ENCODE results near the gene NHERF1. TPM values are rescaled to one million over a fixed set of nuclear protein-coding genes. Genes with fewer than 3 reads are reported as not detected.

NHERF1 gene
- total and polyA plus RNA-seq, 5 donors: 6.1 to 11.6 (median 9.2) TPM

GRCh38 chr17:74733365-74734122 is 14.9 kb upstream of the NHERF1 start:
- intact Hi-C loops (cut with DNase I): no loop called here
- no peaks in the 10 kb centered on the region for H3K4me1 ChIP-seq (ENCODE audit: control insufficient read depth, insufficient read depth, low read length)
- no peak for ATAC-seq
- no peak overlapping the region for H3K27ac ChIP-seq (ENCODE audit: low read length)
- 68% methylated on average over 9 of the region's 9 CpGs for WGBS
- H3K27me3 ChIP-seq (ENCODE audit: control insufficient read depth, insufficient read depth): no peaks in the 10 kb centered on the region
- H3K9me3 ChIP-seq (ENCODE audit: control insufficient read depth, low read length): no peaks in the 10 kb centered on the region
- no peak for DNase-seq
- no peak overlapping the region for H3K4me3 ChIP-seq (ENCODE audit: low read length)

- Histone ChIP-seq H3K4me3 (ENCODE audit: low read length) (no peak overlapping the region), H3K9me3 (ENCODE audit: control insufficient read depth, low read length) (no peaks in the 10 kb centered on the region), H3K27me3 (ENCODE audit: control insufficient read depth, insufficient read depth) (no peaks in the 10 kb centered on the region), H3K27ac (ENCODE audit: low read length) (no peak overlapping the region), H3K4me1 (ENCODE audit: control insufficient read depth, insufficient read depth, low read length) (no peaks in the 10 kb centered on the region)
- 94% methylated on average over 3 of the region's 3 CpGs for whole genome bisulfite sequencing
- DNase-seq: no peak
- ATAC-seq: no peak
- intact Hi-C loops (cut with DNase I): no loop called here
These were observed 14.2 kb upstream of the NHERF1 start for GRCh38 chr17:74734256-74734655.

- intact Hi-C loops (cut with DNase I): loop anchor here in 2 of 4 donors (5.0 kb wide), 1 partner anchor 79 kb away; no protein-coding TSS in a partner anchor
- ATAC-seq: peak; percentile 54 to 67
- Histone ChIP-seq H3K4me3 (ENCODE audit: low read length) (peak within 1 kb of the TSS; percentile 23), H3K9me3 (ENCODE audit: control insufficient read depth, low read length) (no peaks in the 10 kb centered on the region), H3K27me3 (ENCODE audit: control insufficient read depth, insufficient read depth) (no peaks in the 10 kb centered on the region), H3K27ac (ENCODE audit: low read length) (no peak within 1 kb of the TSS), H3K4me1 (ENCODE audit: control insufficient read depth, insufficient read depth, low read length) (no peaks in the 10 kb centered on the region)
- peak; percentile 60 to 86 (median 83) for DNase-seq
- 1% methylated on average over 67 of the region's 67 CpGs for WGBS
These were observed 11.7 kb upstream of the NHERF1 start, which contains the start of gene RAB37 for GRCh38 chr17:74736513-74737298. RAB37 (plus strand) TSS chr17:74737256; CDS start chr17:74737273, 17 bp downstream.

GRCh38 chr17:74737299-74738050 is 11.0 kb upstream of the NHERF1 start:
- Histone ChIP-seq H3K27ac (ENCODE audit: low read length) (no peak overlapping the region), H3K4me3 (ENCODE audit: low read length) (peak overlapping the region; percentile 23), H3K4me1 (ENCODE audit: control insufficient read depth, insufficient read depth, low read length) (no peaks in the 10 kb centered on the region), H3K9me3 (ENCODE audit: control insufficient read depth, low read length) (no peaks in the 10 kb centered on the region), H3K27me3 (ENCODE audit: control insufficient read depth, insufficient read depth) (no peaks in the 10 kb centered on the region)
- intact Hi-C loops (cut with DNase I): loop anchor here in 2 of 4 donors (5.0 kb wide), 1 partner anchor 80 kb away; no protein-coding TSS in a partner anchor
- DNase-seq (peak in 2 of 3 donors; percentile 71 to 73), ATAC-seq (peak; percentile 8 to 25)
- WGBS: 3% methylated on average over 38 of the region's 38 CpGs

GRCh38 chr17:74738051-74738996 is 10.1 kb upstream of the NHERF1 start:
- Histone ChIP-seq H3K4me3 (ENCODE audit: low read length) (peak overlapping the region; percentile 23), H3K27me3 (ENCODE audit: control insufficient read depth, insufficient read depth) (no peaks in the 10 kb centered on the region), H3K27ac (ENCODE audit: low read length) (no peak overlapping the region), H3K9me3 (ENCODE audit: control insufficient read depth, low read length) (no peaks in the 10 kb centered on the region), H3K4me1 (ENCODE audit: control insufficient read depth, insufficient read depth, low read length) (no peaks in the 10 kb centered on the region)
- 33% methylated on average over 16 of the region's 16 CpGs for WGBS
- peak; percentile 24 to 36 for ATAC-seq
- intact Hi-C loops (cut with DNase I): loop anchor here in 2 of 4 donors (5.0 kb wide), 1 partner anchor 81 kb away; no protein-coding TSS in a partner anchor
- DNase-seq: peak in 2 of 3 donors; percentile 77 to 81

GRCh38 chr17:74739227-74739831 is 9.1 kb upstream of the NHERF1 start:
- WGBS: 83% methylated on average over 12 of the region's 12 CpGs
- intact Hi-C loops (cut with DNase I): loop anchor here in 2 of 4 donors (5.0 kb wide), 1 partner anchor 82 kb away; no protein-coding TSS in a partner anchor
- H3K27ac ChIP-seq (ENCODE audit: low read length): no peak overlapping the region

GRCh38 chr17:74740173-74740572 is 8.3 kb upstream of the NHERF1 start:
- Histone ChIP-seq H3K4me1 (ENCODE audit: control insufficient read depth, insufficient read depth, low read length) (no peaks in the 10 kb centered on the region), H3K27me3 (ENCODE audit: control insufficient read depth, insufficient read depth) (no peaks in the 10 kb centered on the region), H3K9me3 (ENCODE audit: control insufficient read depth, low read length) (no peaks in the 10 kb centered on the region), H3K4me3 (ENCODE audit: low read length) (no peak overlapping the region), H3K27ac (ENCODE audit: low read length) (no peak overlapping the region)
- DNase-seq (peak in 1 of 3 donors; percentile 28), ATAC-seq (no peak)
- intact Hi-C loops (cut with DNase I): loop anchor here in 1 of 4 donors (5.0 kb wide), 1 partner anchor 42 kb away; no protein-coding TSS in a partner anchor
- 80% methylated on average over 6 of the region's 6 CpGs for WGBS

More at GRCh38 chr17:74739227-74739831, 9.1 kb upstream of the NHERF1 start:
- H3K4me3 ChIP-seq (ENCODE audit: low read length): no peak overlapping the region
- DNase-seq (no peak), ATAC-seq (no peak)
- H3K9me3 ChIP-seq (ENCODE audit: control insufficient read depth, low read length): no peaks in the 10 kb centered on the region
- no peaks in the 10 kb centered on the region for H3K4me1 ChIP-seq (ENCODE audit: control insufficient read depth, insufficient read depth, low read length)
- H3K27me3 ChIP-seq (ENCODE audit: control insufficient read depth, insufficient read depth): no peaks in the 10 kb centered on the region

- H3K4me1 ChIP-seq (ENCODE audit: control insufficient read depth, insufficient read depth, low read length): no peaks in the 10 kb centered on the region
- H3K27ac ChIP-seq (ENCODE audit: low read length): no peak overlapping the region
- DNase-seq: no peak
- WGBS: 84% methylated on average over 17 of the region's 17 CpGs
- no peaks in the 10 kb centered on the region for H3K9me3 ChIP-seq (ENCODE audit: control insufficient read depth, low read length)
- H3K27me3 ChIP-seq (ENCODE audit: control insufficient read depth, insufficient read depth): no peaks in the 10 kb centered on the region
- no peak for ATAC-seq
- intact Hi-C loops (cut with DNase I): loop anchor here in 1 of 4 donors (5.0 kb wide), 1 partner anchor 41 kb away; no protein-coding TSS in a partner anchor
- H3K4me3 ChIP-seq (ENCODE audit: low read length): no peak overlapping the region
These were observed 7.6 kb upstream of the NHERF1 start for GRCh38 chr17:74740641-74741387.

GRCh38 chr17:74742153-74742515 is 6.3 kb upstream of the NHERF1 start:
- no peak for ATAC-seq
- WGBS: 37% methylated on average over 4 of the region's 4 CpGs
- intact Hi-C loops (cut with DNase I): loop anchor here in 1 of 4 donors (5.0 kb wide), 1 partner anchor 40 kb away; no protein-coding TSS in a partner anchor
- Histone ChIP-seq H3K4me1 (ENCODE audit: control insufficient read depth, insufficient read depth, low read length) (no peaks in the 10 kb centered on the region), H3K9me3 (ENCODE audit: control insufficient read depth, low read length) (no peaks in the 10 kb centered on the region), H3K4me3 (ENCODE audit: low read length) (no peak overlapping the region), H3K27me3 (ENCODE audit: control insufficient read depth, insufficient read depth) (no peaks in the 10 kb centered on the region), H3K27ac (ENCODE audit: low read length) (no peak overlapping the region)
- peak in 1 of 3 donors; percentile 64 for DNase-seq
